ENCODE data around the gene SHANK3.

Gene SHANK3

DNA sequence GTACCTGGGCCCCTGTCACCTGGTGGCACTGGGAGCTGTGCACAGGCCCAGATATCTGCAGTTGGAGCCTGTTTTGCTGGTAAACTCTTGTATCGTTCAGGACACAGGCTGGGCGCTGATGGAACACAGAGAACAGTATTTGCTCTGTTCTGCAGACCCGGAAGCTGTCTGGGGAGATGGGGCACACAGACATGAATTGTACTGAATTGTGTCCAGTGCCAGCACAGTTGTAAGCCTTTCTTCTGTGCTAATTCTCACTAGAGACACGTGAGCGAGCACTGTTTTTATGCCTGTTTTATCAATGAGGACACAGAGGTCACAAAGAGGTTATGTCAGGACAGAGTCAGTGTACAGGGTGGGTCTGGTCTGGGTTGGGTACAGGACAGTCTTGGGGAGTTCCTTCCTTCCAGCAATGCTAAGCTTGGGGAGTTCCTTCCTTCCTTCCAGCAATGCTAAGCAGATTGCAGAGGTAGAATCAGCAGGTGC, 41.0 kb downstream of the SHANK3 start:
- DNase-seq (ENCODE audit: low read depth) = no peak

GRCh38 chr22:50714150-50714549, 41.5 kb downstream of the SHANK3 start:
- no peak for DNase-seq (ENCODE audit: low read depth)

DNA sequence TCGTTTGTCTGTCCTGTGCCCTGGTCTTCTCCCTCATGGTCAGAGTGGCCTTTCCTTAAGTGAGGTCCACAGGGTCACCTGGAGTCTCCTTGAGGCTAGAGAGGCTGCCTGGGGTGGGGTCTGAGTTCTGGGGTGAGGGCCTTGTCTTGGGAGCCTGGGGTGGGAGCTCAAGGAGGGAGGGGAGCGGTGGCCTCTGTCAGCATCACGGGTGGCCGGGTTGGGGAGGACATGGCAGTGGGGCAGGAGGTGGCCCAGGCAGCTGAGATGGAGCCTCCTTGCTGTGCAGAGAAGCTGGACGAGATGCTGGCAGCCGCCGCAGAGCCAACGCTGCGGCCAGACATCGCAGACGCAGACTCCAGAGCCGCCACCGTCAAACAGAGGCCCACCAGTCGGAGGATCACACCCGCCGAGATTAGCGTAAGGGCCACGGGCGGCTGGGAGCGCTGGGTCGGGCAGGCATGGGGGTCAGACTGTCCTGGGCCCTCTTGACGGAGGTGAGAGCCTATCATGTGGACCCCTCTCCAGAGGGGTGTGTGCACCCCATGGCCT, 42.1 kb downstream of the SHANK3 start:
- DNase-seq (ENCODE audit: low read depth) = no peak

GRCh38 chr22:50715250-50715649, 42.6 kb downstream of the SHANK3 start:
- no peak for DNase-seq (ENCODE audit: low read depth)

DNA sequence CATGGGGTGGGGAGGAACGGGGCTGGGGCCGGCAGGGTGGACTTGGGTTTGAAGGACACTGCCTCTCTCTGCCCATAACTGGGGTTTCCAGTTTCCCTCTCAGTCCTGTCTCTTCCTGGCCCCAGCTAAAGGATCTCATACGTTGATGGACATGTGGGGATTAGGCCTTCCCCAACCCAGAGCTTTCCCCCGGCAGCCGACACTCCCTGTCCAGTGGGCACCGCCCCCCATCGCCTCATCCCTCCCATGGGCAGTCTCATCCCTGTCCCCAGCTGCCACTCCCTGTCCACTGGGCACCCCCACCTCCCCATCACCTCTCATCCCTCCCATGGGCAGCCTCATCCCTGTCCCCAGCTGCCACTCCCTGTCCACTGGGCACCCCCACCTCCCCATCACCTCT, 43.2 kb downstream of the SHANK3 start:
- DNase-seq (ENCODE audit: low read depth) = no peak

- no peak for DNase-seq (ENCODE audit: low read depth)
These were observed 43.8 kb downstream of the SHANK3 start for GRCh38 chr22:50716290-50717024.

- DNase-seq (ENCODE audit: low read depth) = no peak
These were observed 45.2 kb downstream of the SHANK3 start for GRCh38 chr22:50717709-50718351.

DNA sequence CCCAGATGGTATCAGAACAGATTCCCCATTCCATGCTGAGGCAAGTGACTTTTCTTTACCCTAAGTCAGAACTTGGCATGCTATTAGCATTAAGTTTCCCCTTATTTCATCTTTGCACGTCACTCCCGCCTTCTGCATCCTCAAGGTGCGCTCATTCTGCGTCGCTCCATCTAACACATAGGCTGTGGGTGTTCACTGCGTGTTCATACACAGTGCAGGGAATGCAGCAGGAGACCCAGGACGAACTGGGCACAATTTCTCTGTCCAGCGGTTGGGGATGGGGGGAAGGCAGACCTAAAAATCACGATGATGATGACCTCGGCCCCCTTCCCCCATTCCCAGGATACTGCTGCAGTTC, 45.7 kb downstream of the SHANK3 start:
- no peak for DNase-seq (ENCODE audit: low read depth)

DNA sequence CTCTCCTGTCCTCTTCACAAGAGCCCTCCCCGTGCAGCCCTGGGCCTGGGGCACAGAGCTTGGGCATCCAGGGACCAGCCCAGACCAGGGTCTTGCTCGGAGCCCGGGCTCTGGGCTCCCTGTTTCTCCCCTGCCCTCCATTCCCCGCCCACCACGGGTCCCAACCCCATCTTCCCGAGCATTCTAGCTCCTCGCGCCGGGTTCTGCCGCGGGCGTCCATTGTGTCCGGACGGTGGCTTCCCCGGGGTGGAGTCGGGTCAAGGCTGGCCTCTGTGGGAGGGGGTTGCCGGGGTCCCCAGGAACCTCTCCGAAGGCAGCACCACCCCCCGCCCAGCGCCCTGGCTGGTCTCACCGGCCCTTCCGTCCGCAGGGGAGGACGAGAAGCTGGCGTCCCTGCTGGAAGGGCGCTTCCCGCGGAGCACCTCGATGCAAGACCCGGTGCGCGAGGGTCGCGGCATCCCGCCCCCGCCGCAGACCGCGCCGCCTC, 47.2 kb downstream of the SHANK3 start:
- no peak for DNase-seq (ENCODE audit: low read depth)

DNA sequence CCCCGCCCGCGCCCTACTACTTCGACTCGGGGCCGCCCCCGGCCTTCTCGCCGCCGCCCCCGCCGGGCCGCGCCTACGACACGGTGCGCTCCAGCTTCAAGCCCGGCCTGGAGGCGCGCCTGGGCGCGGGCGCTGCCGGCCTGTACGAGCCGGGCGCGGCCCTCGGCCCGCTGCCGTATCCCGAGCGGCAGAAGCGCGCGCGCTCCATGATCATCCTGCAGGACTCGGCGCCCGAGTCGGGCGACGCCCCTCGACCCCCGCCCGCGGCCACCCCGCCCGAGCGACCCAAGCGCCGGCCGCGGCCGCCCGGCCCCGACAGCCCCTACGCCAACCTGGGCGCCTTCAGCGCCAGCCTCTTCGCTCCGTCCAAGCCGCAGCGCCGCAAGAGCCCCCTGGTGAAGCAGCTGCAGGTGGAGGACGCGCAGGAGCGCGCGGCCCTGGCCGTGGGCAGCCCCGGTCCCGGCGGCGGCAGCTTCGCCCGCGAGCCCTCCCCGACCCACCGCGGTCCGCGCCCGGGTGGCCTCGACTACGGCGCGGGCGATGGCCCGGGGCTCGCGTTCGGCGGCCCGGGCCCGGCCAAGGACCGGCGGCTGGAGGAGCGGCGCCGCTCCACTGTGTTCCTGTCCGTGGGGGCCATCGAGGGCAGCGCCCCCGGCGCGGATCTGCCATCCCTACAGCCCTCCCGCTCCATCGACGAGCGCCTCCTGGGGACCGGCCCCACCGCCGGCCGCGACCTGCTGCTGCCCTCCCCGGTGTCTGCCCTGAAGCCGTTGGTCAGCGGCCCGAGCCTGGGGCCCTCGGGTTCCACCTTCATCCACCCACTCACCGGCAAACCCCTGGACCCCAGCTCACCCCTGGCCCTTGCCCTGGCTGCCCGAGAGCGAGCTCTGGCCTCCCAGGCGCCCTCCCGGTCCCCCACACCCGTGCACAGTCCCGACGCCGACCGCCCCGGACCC, 48.0 kb downstream of the SHANK3 start:
- no peak for DNase-seq (ENCODE audit: low read depth)

GRCh38 chr22:50721257-50721844, 48.7 kb downstream of the SHANK3 start:
- DNase-seq (ENCODE audit: low read depth) = no peak

DNA sequence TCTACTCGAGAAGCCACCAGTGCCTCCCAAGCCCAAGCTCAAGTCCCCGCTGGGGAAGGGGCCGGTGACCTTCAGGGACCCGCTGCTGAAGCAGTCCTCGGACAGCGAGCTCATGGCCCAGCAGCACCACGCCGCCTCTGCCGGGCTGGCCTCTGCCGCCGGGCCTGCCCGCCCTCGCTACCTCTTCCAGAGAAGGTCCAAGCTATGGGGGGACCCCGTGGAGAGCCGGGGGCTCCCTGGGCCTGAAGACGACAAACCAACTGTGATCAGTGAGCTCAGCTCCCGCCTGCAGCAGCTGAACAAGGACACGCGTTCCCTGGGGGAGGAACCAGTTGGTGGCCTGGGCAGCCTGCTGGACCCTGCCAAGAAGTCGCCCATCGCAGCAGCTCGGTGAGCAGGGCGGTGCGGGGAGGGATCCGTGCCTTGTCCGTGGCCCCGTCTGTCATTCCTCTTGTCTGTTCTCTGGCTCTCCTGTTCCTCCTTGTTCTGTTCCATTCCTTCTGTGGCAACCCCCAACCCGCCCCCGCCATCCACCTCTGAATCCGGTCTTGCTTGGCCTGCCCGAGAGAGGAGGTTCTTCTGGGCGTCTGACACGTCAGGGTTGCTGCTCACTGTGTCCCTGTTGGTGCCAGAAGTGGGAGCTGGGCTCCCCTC, 49.6 kb downstream of the SHANK3 start:
- no peak for DNase-seq (ENCODE audit: low read depth)

All from stimulated activated CD8-positive, alpha-beta memory T cell treated with anti-CD3 and anti-CD28 coated beads, Interleukin-15, amount 100 ng/mL, for 1 hour (primary cell).